NCI-H226 (cell line): ENCODE results near the gene CDH23.

ENCODE experiments used
- DNase-seq: peaks from one replicate; pipeline ENCODE4 v3.0.0-alpha.2; 2015

The CDH23 gene

GRCh38 chr10:71444284-71445054 lies 47.7 kb downstream of the CDH23 start:
- DNase-seq: no peak

GRCh38 chr10:71447676-71448075 lies 51.0 kb downstream of the CDH23 start:
- DNase-seq: no peak

- DNase-seq: no peak
Observed at GRCh38 chr10:71448146-71448545, 51.4 kb downstream of the CDH23 start.

GRCh38 chr10:71449026-71449425 lies 52.3 kb downstream of the CDH23 start:
- no peak for DNase-seq

GRCh38 chr10:71451754-71452153 lies 55.0 kb downstream of the CDH23 start:
- no peak for DNase-seq

- DNase-seq: no peak
Observed at GRCh38 chr10:71453186-71453585, 56.5 kb downstream of the CDH23 start.

GRCh38 chr10:71454347-71454746 lies 57.6 kb downstream of the CDH23 start:
- DNase-seq: no peak

GRCh38 chr10:71455035-71455434 lies 58.3 kb downstream of the CDH23 start:
- DNase-seq: no peak

GRCh38 chr10:71456631-71457030 lies 59.9 kb downstream of the CDH23 start:
- no peak for DNase-seq

- DNase-seq: no peak
Observed at GRCh38 chr10:71457908-71458307, 61.2 kb downstream of the CDH23 start.

GRCh38 chr10:71458387-71458786 lies 61.7 kb downstream of the CDH23 start:
- no peak for DNase-seq

GRCh38 chr10:71459513-71459912 lies 62.8 kb downstream of the CDH23 start:
- DNase-seq: no peak

GRCh38 chr10:71460615-71461014 lies 63.9 kb downstream of the CDH23 start:
- DNase-seq: no peak

GRCh38 chr10:71461457-71461856 lies 64.7 kb downstream of the CDH23 start:
- no peak for DNase-seq

- no peak for DNase-seq
Observed at GRCh38 chr10:71462062-71462935, 65.6 kb downstream of the CDH23 start.

- no peak for DNase-seq
Observed at GRCh38 chr10:71463111-71463510, 66.4 kb downstream of the CDH23 start.

GRCh38 chr10:71465551-71466252 lies 69.0 kb downstream of the CDH23 start:
- DNase-seq: no peak

GRCh38 chr10:71466330-71466729 lies 69.6 kb downstream of the CDH23 start:
- DNase-seq: no peak

GRCh38 chr10:71467161-71467560 lies 70.4 kb downstream of the CDH23 start:
- DNase-seq: no peak

GRCh38 chr10:71467569-71468362 lies 71.0 kb downstream of the CDH23 start:
- no peak for DNase-seq

GRCh38 chr10:71468363-71469094 lies 71.8 kb downstream of the CDH23 start:
- DNase-seq: no peak

- no peak for DNase-seq
Observed at GRCh38 chr10:71471006-71471405, 74.3 kb downstream of the CDH23 start.
